Muscle layer of colon (tissue), 2 donors: ENCODE measurements around the gene TSPAN3.

Experiments used
- H3K27ac ChIP-seq: one replicate; pipeline ENCODE4 v1.7.0; 2013; ENCODE audit warnings: low read depth, mild to moderate bottlenecking, low read length, moderate library complexity
- H3K27me3 ChIP-seq, 2 donors: one replicate each; pipeline ENCODE4 v1.7.0; 2013; ENCODE audit warnings: low read length in 2 of 2, mild to moderate bottlenecking in 2 of 2; ENCODE audit not compliant: insufficient read depth in 2 of 2, control insufficient read depth in 1 of 2
- H3K36me3 ChIP-seq: one replicate; pipeline ENCODE4 v1.7.0; 2013; ENCODE audit warnings: mild to moderate bottlenecking, low read length; ENCODE audit not compliant: insufficient read depth
- H3K4me1 ChIP-seq: one replicate; pipeline ENCODE4 v1.7.0; 2013; ENCODE audit warnings: mild to moderate bottlenecking, low read length; ENCODE audit not compliant: insufficient read depth
- H3K4me3 ChIP-seq, 2 donors: one replicate each; pipeline ENCODE4 v1.7.0; 2013; ENCODE audit warnings: low read length in 2 of 2, low read depth in 1 of 2, mild to moderate bottlenecking in 1 of 2, moderate library complexity in 1 of 2
- H3K9ac ChIP-seq: one replicate; pipeline ENCODE4 v1.7.0; 2013; ENCODE audit warnings: low read length
- H3K9me3 ChIP-seq: one replicate; pipeline ENCODE4 v1.7.0; 2013; ENCODE audit warnings: mild to moderate bottlenecking, low read length
- donor health status: abdominal sarcoma.
- donor health status: Adenocarcinoma of cecum.

The TSPAN3 gene

DNA sequence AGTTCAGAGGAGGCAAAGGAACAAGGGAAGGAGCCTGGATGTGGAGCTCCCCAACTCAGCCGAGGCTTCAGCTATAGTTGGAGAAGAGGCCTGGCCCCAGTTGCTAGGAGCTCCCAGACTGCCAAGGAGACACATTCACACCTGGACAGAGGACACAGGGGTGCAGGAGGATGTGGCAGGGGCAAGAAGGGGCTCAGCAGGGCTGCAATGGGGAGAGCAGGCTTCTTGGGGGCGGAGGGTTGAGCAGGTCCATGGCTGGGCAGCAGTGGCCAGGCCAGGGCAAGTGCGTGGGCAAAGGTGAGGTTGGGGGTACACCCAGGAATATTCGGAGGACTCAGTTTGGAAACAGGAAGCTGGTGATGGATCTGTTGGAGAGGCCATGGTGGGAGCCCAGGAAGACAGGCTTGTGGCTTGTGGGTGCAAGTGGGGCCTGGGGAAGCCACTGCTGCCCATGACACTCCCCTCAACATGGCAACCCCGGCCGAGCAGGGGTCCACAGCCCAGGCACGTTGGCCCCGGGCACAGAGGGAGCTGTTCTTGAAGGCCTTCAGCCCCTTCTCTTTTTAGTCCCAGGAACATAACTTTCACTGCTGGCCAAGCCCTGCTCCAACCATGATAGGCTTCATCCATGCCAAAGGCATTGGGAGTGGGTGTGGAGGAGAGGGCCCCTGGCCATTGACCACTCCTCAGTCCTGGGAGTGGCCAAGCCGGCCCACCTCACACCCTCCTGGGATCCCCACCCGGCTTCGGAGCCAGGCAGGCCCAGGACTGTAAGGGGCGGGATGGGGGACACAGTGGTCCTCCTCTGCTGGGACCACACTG is 33.3 kb downstream of the TSPAN3 start:
- peaks cover 2% of the 10 kb centered on the region for H3K36me3 ChIP-seq
- no peak overlapping the region for H3K4me3 ChIP-seq
- peaks cover 0 to 8% of the 10 kb centered on the region in 2 donors for H3K27me3 ChIP-seq
- no peak overlapping the region for H3K9ac ChIP-seq
- H3K4me1 ChIP-seq, result peaks cover 4% of the 10 kb centered on the region
- H3K27ac ChIP-seq, result no peak overlapping the region
- H3K9me3 ChIP-seq, result no peaks in the 10 kb centered on the region

DNA sequence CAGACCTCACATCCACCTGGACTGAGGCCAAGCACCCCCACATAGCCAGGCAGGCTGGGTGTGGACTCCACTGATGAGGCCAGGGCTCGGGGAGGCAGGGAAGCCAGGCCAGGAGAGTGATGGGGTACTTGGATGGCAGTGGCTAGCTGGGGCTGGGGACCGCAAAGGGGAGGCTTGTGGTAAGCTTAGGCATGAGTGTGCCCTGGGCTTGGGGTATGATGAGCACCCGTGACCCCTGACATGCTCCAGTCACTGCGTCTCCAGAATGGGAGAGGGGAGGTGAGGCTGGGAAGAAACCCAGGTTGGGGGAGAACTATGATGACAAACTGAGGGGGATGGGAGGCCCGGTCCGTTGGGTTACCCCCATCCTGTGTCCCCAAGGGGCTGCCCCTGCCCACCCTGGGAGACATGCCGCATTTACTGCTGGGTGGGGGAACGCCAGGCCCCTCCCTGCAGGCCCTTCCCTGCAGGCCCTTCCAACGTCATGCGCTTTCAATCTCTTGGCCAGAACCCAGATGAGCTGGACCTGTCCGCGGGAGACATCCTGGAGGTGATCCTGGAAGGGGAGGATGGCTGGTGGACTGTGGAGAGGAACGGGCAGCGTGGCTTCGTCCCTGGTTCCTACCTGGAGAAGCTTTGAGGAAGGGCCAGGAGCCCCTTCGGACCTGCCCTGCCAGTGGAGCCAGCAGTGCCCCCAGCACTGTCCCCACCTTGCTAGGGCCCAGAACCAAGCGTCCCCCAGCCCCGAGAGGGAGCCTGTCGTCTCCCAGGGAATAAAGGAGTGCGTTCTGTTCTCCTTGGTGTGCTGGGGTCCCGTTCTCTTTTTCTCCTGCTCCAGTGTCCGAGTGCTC is 34.1 kb downstream of the TSPAN3 start:
- Histone ChIP-seq H3K4me3 (no peak overlapping the region), H3K36me3 (no peaks in the 10 kb centered on the region), H3K27me3 (peaks cover 0 to 8% of the 10 kb centered on the region in 2 donors), H3K4me1 (peaks cover 4% of the 10 kb centered on the region), H3K9ac (no peak overlapping the region), H3K9me3 (no peaks in the 10 kb centered on the region), H3K27ac (no peak overlapping the region)

DNA sequence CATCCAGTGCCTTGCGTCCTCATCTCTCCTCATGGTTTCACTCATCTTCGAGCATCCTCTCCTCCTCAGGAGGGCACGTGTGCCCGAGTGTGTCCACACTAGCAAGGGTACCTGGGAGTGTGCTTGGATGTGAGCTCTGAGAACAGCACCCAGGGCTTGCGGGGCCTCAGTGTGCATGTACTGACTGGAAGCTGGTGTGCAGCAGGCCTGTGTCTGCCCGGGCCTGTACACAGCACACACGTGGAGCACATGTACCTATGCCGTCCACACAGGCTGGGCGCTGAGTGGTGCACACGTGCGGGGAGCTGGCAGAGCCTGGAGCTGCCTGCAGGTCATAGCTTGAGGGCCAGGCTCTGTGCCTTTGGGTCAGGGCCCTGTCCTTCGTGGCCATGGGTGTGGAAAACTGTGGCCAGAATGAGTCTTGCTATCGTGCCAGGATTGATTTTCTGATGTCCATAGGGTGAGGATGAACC is 34.9 kb downstream of the TSPAN3 start:
- H3K9me3 ChIP-seq, result no peaks in the 10 kb centered on the region
- peaks cover 0 to 8% of the 10 kb centered on the region in 2 donors for H3K27me3 ChIP-seq
- H3K4me1 ChIP-seq, result peaks cover 4% of the 10 kb centered on the region
- no peak overlapping the region for H3K4me3 ChIP-seq
- H3K36me3 ChIP-seq, result no peaks in the 10 kb centered on the region
- no peak overlapping the region for H3K27ac ChIP-seq
- no peak overlapping the region for H3K9ac ChIP-seq

DNA sequence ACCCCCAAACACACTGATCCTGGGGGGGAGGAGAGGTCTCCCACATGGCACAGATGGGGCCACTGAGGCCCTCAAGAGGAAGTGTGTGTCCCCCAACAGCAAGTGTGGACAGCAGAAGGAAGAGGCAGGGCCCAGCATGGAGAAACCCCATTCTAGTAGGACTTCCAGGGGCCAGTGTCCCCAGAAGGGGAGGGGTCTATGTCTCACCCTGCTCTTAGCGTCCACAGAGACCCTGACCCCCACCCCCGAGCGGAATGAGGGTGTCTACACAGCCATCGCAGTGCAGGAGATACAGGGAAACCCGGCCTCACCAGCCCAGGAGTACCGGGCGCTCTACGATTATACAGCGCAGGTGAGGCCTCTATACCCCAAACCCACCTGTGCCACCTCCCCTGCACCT is 35.3 kb downstream of the TSPAN3 start:
- H3K27ac ChIP-seq, result no peak overlapping the region

DNA sequence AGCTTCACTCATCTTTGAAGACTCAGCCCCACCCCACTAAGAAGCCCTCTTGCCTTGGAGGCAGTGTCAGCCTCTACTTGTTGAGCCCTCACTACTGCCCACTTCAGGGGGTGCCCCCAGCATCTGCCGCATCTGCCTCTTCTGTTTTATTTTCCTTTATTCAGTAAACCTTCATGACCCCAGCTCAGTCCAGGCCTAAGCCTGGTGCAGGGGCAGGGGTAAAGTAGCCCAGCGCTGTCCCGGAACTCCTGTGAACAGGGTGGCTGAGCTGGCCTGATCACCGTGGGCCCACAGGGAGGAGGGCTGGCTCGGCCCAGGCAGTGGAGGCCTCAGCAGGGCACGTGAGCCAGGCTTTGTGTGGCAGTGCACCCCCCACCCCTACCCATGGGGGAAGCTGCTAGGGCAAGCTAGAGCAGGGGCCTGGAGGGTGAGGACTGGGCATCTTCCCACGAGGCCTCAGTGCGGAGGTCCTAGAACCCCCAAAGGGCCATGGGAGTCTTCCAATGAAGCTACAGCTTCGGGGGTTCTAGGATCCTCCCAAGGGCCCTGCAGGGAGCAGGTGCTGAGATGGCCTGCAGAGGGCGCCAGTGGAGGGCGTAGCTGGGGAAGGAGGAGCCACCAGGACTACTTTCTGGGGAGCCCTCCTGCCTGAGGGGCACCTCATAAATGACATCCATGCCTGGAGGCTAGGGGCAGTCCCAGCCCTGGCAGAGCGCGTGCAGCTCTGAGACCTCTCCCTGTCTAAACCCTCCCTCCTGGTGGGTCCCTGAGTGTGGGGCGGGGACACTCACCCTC is 36.0 kb downstream of the TSPAN3 start:
- H3K27ac ChIP-seq, result no peak overlapping the region
- H3K9ac ChIP-seq, result no peak overlapping the region
- H3K9me3 ChIP-seq, result no peaks in the 10 kb centered on the region
- peaks cover 0 to 8% of the 10 kb centered on the region in 2 donors for H3K27me3 ChIP-seq
- H3K4me1 ChIP-seq, result peaks cover 4% of the 10 kb centered on the region
- no peak overlapping the region for H3K4me3 ChIP-seq
- no peaks in the 10 kb centered on the region for H3K36me3 ChIP-seq

More for the DNA sequence above, 35.3 kb downstream of the TSPAN3 start:
- H3K4me1 ChIP-seq, result peaks cover 4% of the 10 kb centered on the region
- H3K9ac ChIP-seq, result no peak overlapping the region
- no peaks in the 10 kb centered on the region for H3K36me3 ChIP-seq
- no peak overlapping the region for H3K4me3 ChIP-seq
- H3K9me3 ChIP-seq, result no peaks in the 10 kb centered on the region
- H3K27me3 ChIP-seq, result peaks cover 0 to 8% of the 10 kb centered on the region in 2 donors

DNA sequence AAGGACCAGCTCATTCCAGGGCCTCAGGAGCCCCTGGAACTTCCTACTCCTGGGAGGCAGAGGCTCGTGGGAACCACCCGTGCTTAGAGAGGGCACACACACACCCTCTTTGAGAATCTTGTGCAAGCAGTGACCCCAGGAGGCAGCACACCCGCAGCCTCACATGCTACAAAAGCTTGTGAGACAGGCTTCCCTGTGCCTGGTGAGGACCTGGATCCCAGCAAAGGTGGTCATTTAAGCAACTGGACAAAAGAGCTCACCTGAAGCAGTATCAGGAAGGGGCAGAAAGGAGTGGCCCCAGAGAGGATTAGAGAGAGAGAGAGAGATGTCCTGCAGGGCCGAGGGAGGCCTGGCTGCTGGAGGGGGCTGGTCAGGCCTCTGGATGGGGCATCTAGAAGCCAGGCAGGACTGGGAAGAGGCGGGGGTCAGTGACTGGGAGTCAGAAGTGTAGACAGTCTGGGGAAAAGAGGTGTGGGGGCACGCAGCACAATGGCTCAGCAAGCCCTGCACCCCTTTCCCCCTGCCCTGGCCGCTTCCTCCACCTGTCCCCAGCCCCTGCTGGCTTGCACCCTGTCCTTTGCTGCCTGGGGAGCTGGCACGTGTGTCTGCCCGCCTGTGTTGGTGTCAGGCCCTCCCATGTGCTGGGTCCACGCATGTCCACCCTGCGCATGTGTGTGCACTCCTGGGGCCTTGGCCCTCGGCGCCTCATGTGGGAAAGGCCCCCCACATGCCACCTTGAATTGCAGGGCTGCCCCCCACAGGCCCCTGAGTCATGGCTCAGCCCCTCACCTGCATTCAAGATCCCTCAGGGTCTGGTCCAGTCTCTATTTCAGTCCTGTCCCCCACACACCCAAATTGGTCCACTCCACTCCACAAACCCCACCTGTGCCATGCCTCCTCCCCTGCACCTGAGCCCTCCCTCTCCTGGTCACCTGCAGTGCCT is 36.9 kb downstream of the TSPAN3 start:
- no peaks in the 10 kb centered on the region for H3K36me3 ChIP-seq
- peaks cover 4% of the 10 kb centered on the region for H3K4me1 ChIP-seq
- H3K9ac ChIP-seq, result no peak overlapping the region
- peaks cover 0 to 12% of the 10 kb centered on the region in 2 donors for H3K27me3 ChIP-seq
- H3K9me3 ChIP-seq, result no peaks in the 10 kb centered on the region
- H3K4me3 ChIP-seq, result no peak overlapping the region
- H3K27ac ChIP-seq, result no peak overlapping the region

DNA sequence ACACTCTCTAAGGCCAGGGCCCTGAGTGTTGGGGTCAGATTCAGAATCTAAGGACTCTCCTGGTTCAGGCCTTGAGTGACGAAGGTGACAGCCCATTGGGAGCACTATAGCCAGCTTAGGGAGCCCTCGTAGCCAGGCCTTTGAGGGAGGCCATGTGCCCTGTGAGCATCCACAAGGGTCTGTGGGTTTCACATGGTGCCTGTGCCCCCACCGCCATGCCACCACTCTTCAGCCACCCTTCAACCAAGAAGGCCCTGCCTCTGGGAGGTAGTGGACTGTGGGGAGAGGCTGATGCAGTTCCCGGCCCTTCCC is 37.5 kb downstream of the TSPAN3 start:
- H3K36me3 ChIP-seq, result no peaks in the 10 kb centered on the region
- no peaks in the 10 kb centered on the region for H3K9me3 ChIP-seq
- H3K9ac ChIP-seq, result no peak overlapping the region
- H3K4me1 ChIP-seq, result peaks cover 4% of the 10 kb centered on the region
- peaks cover 0 to 18% of the 10 kb centered on the region in 2 donors for H3K27me3 ChIP-seq
- H3K4me3 ChIP-seq, result no peak overlapping the region
- no peak overlapping the region for H3K27ac ChIP-seq

DNA sequence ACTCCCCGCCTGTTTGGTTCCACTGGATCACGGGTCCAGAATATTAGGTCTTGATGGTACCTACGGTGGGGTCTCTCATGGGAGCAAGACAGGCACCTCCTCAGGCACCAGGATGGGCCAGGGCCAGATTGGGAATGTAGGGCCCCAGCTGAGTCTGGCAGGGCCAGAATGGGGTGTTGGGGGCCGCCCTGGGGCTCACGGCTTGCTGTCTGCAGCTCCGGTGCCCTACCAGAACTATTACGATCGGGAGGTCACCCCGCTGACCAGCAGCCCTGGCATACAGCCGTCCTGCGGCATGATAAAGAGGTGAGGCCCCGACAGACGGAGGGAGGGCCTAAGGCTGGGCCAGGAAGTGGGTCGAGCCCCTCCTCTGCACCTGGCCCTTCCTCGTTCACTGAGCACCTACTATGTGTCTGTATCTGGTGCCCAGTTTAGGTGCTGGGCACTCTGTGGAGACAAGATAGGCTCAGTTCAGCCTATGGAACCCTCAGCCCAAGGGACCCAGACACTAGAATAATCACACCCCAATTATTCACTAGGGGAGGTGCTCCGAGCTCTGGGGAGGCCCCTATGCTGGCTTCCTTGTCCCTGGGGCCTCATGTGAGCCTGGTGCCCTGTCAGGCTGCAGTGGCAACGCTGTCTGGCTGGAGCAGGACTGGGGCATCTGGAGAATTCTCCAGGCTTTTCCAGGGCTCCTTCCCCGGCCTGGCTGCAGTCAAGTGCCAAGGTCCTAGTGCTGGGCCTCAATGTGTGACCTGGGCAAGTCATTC is 38.1 kb downstream of the TSPAN3 start:
- Histone ChIP-seq H3K27me3 (peaks cover 0 to 20% of the 10 kb centered on the region in 2 donors), H3K9ac (no peak overlapping the region), H3K4me3 (no peak overlapping the region), H3K27ac (no peak overlapping the region), H3K36me3 (no peaks in the 10 kb centered on the region), H3K4me1 (peaks cover 4% of the 10 kb centered on the region), H3K9me3 (no peaks in the 10 kb centered on the region)

DNA sequence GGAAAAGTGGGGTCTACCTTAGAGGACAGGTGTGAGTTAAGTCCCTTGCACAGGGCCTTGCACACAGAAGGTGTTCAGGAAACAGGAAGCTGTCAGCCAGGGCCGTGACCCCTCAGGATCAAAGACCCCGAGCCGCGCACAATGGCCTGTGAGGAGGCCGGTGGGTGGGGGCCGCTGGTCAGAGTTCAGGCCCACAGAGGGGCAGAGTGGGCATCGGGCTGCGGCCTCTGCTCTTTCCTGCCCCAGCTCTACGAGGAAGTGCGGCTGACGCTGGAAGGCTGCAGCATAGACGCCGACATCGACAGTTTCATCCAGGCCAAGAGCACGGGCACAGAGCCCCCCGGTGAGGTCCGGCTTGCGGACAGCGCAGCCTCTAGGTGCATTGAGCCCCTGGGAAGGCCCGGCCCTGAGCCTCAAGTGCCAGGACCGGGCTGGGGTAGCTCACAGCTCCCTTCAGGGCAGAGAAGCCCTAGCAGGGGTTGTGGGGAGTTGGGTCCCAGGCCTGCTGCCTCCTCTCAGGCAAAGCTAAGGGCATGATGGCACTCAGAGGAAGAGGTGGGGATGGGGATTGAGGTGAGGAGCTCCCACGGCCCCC is 38.8 kb downstream of the TSPAN3 start:
- no peak overlapping the region for H3K9ac ChIP-seq

More for the DNA sequence above, 38.8 kb downstream of the TSPAN3 start:
- H3K27ac ChIP-seq, result no peak overlapping the region
- H3K36me3 ChIP-seq, result no peaks in the 10 kb centered on the region
- H3K4me1 ChIP-seq, result peaks cover 4% of the 10 kb centered on the region
- H3K27me3 ChIP-seq, result peaks cover 0 to 20% of the 10 kb centered on the region in 2 donors
- H3K9me3 ChIP-seq, result no peaks in the 10 kb centered on the region
- no peak overlapping the region for H3K4me3 ChIP-seq
